HCT116 (cell line): ENCODE results near the gene TRERF1. TPM values are rescaled to one million over a fixed set of nuclear protein-coding genes. Genes with fewer than 3 reads are reported as not detected.

ENCODE experiments used
- ATAC-seq: fragments of 200-7000 bp; cut with Tn5 transposase; 2 replicates; pipeline ENCODE4 v1.9.1; 2020; ENCODE audit warnings: mild to moderate bottlenecking, moderate library complexity
- BruUV-seq: library from RNA; stranded (reverse); fragments of 400-500 nt; replicated peaks from 2 replicates; lab custom pipeline; 2021; lab: Mats Ljungman, UMichigan
- CTCF ChIA-PET: fragments of 300-600 bp; sonication (Branson Sonifier 250); formaldehyde crosslinking; loops from one replicate; lab custom pipeline; 2021; ENCODE audit warnings: antibody characterized with exemption; lab: Charles Lee
- POLR2A ChIA-PET: fragments of 300-600, 350-600 bp; sonication (Branson Sonifier 250); formaldehyde crosslinking; loops from one replicate; lab custom pipeline; 2021; ENCODE audit warnings: antibody characterized with exemption; lab: Charles Lee
- RAD21 ChIA-PET, 2 experiments: fragments of 300-600 bp; sonication (Branson Sonifier 250); formaldehyde crosslinking; loops; one replicate each; lab custom pipeline; 2023; ENCODE audit warnings: low total read pairs in 2 of 2; ENCODE audit not compliant: uncharacterized antibody in 2 of 2, unreplicated experiment in 2 of 2, low non-redundant PET in 1 of 2; lab: Charles Lee
- DNase-seq: peaks from one replicate; pipeline ENCODE4 v3.0.0-alpha.2; 2010; ENCODE audit warnings: low read depth, low spot score
- H2AFZ ChIP-seq: fragments of 200-600 bp; shearing (Covaris generic), sonication (generic); 2 replicates; pipeline ENCODE4 v1.6.1; 2017; ENCODE audit warnings: low read depth, mixed run types, mixed read lengths, antibody characterized with exemption, low read length; ENCODE audit not compliant: poor library complexity, severe bottlenecking
- H3K27ac ChIP-seq: 2 replicates; pipeline ENCODE4 v1.5.1; 2012; ENCODE audit warnings: low read depth, low read length
- H3K27me3 ChIP-seq: fragments of 200-600 bp; sonication (generic); 2 replicates; pipeline ENCODE4 v1.6.1; 2016; ENCODE audit warnings: mixed run types, low read length, mixed read lengths; ENCODE audit not compliant: insufficient read depth
- H3K36me3 ChIP-seq, 2 experiments: fragments of 200-500 bp in 1 of 2; fragments of 200-600 bp in 1 of 2; sonication (Bioruptor generic) in 1 of 2; sonication (generic) in 1 of 2; 2 replicates each; pipeline versions ENCODE4 v1.5.1 to v1.6.1; 2014 to 2016; ENCODE audit warnings: low read length in 2 of 2, inconsistent platforms in 1 of 2, mixed read lengths in 1 of 2, mixed run types in 1 of 2; ENCODE audit not compliant: insufficient read depth in 2 of 2, control insufficient read depth in 1 of 2
- H3K4me1 ChIP-seq, 2 experiments: fragments of 200-600 bp in 1 of 2; sonication (generic) in 1 of 2; 2 replicates each; pipeline versions ENCODE4 v1.5.1 to v1.6.1; 2012 to 2017; ENCODE audit warnings: low read length in 2 of 2, inconsistent platforms in 1 of 2, mild to moderate bottlenecking in 1 of 2, mixed read lengths in 1 of 2, mixed run types in 1 of 2, moderate library complexity in 1 of 2; ENCODE audit not compliant: insufficient read depth in 2 of 2, control insufficient read depth in 1 of 2
- H3K4me2 ChIP-seq: fragments of 200-600 bp; sonication (generic); 2 replicates; pipeline ENCODE4 v1.6.1; 2017; ENCODE audit warnings: mixed run types, low read length, mixed read lengths
- H3K4me3 ChIP-seq, 2 experiments: fragments of 200-600 bp in 1 of 2; sonication (generic) in 1 of 2; replicated peaks in 1 of 2; 2 replicates each; pipeline ENCODE4 v1.5.1; 2011 to 2016; ENCODE audit warnings: low read length in 2 of 2, control low read depth in 1 of 2, low read depth in 1 of 2, mild to moderate bottlenecking in 1 of 2, mixed read lengths in 1 of 2, mixed run types in 1 of 2
- H3K79me2 ChIP-seq: fragments of 200-600 bp; sonication (generic); 2 replicates; pipeline ENCODE4 v1.6.1; 2017; ENCODE audit warnings: mild to moderate bottlenecking, mixed run types, low read length, moderate library complexity, mixed read lengths; ENCODE audit not compliant: insufficient read depth
- H3K9ac ChIP-seq: fragments of 200-600 bp; sonication (generic); 2 replicates; pipeline ENCODE4 v1.6.1; 2016; ENCODE audit warnings: low read length, mixed read lengths
- H3K9me2 ChIP-seq: fragments of 200-600 bp; sonication (generic), shearing (Covaris generic); 2 replicates; pipeline ENCODE4 v1.6.1; 2017; ENCODE audit warnings: mixed run types, mild to moderate bottlenecking, moderate library complexity; ENCODE audit not compliant: insufficient read depth
- H3K9me3 ChIP-seq, 2 experiments: fragments of 200-500 bp in 1 of 2; fragments of 200-600 bp in 1 of 2; sonication (Bioruptor generic) in 1 of 2; sonication (generic) in 1 of 2; 2 replicates each; pipeline ENCODE4 v1.6.1; 2014 to 2017; ENCODE audit warnings: low read length in 2 of 2, mixed read lengths in 2 of 2, inconsistent platforms in 1 of 2, low read depth in 1 of 2, mild to moderate bottlenecking in 1 of 2, mixed run types in 1 of 2, moderate library complexity in 1 of 2; ENCODE audit not compliant: control insufficient read depth in 1 of 2, insufficient read depth in 1 of 2
- H4K20me1 ChIP-seq: fragments of 200-600 bp; sonication (generic), shearing (Covaris generic); 2 replicates; pipeline ENCODE4 v1.6.1; 2017; ENCODE audit warnings: mixed run types, mild to moderate bottlenecking, moderate library complexity; ENCODE audit not compliant: insufficient read depth
- CBX3 ChIP-seq: IDR thresholded peaks from 2 replicates; pipeline ENCODE4 v1.6.1; 2012; ENCODE audit warnings: low read depth
- CTCF ChIP-seq, 3 experiments: fragments of 200-600 bp in 1 of 3; sonication (generic) in 1 of 3; IDR thresholded peaks in 2 of 3; conservative IDR thresholded peaks in 1 of 3; 2 replicates each; pipeline ENCODE4 v1.5.1; 2012 to 2017; ENCODE audit warnings: low read depth in 2 of 3, low read length in 2 of 3, antibody characterized with exemption in 1 of 3, borderline replicate concordance in 1 of 3, control low read depth in 1 of 3, mild to moderate bottlenecking in 1 of 3, mixed read lengths in 1 of 3, mixed run types in 1 of 3, moderate library complexity in 1 of 3; ENCODE audit not compliant: insufficient read depth in 1 of 3
- EGR1 ChIP-seq: IDR thresholded peaks from 2 replicates; pipeline ENCODE4 v1.6.1; 2012; ENCODE audit warnings: low read depth
- ELF1 ChIP-seq: IDR thresholded peaks from 2 replicates; pipeline ENCODE4 v1.6.1; 2012; ENCODE audit warnings: low read depth, borderline replicate concordance
- EZH2 ChIP-seq: fragments of 200-600 bp; sonication (generic); IDR thresholded peaks from 2 replicates; pipeline ENCODE4 v1.6.1; 2017; ENCODE audit warnings: antibody characterized with exemption, mixed run types
- EZH2phosphoT487 ChIP-seq: fragments of 200-600 bp; IDR thresholded peaks from 2 replicates; pipeline ENCODE4 v1.6.1; 2018; ENCODE audit warnings: antibody characterized with exemption, borderline replicate concordance
- FOSL1 ChIP-seq: IDR thresholded peaks from 2 replicates; pipeline ENCODE4 v1.6.1; 2012; ENCODE audit warnings: low read depth
- JUND ChIP-seq: IDR thresholded peaks from 2 replicates; pipeline ENCODE4 v1.6.1; 2012
- POLR2A ChIP-seq: IDR thresholded peaks from 2 replicates; pipeline ENCODE4 v1.7.0; 2011; ENCODE audit warnings: borderline replicate concordance; ENCODE audit not compliant: insufficient read depth, insufficient read length; ENCODE audit errors: extremely low read depth
- RAD21 ChIP-seq: IDR thresholded peaks from 2 replicates; pipeline ENCODE4 v1.6.1; 2012; ENCODE audit warnings: low read depth, mild to moderate bottlenecking
- SIN3A ChIP-seq: IDR thresholded peaks from 2 replicates; pipeline ENCODE4 v1.6.1; 2012; ENCODE audit warnings: low read depth
- YY1 ChIP-seq: IDR thresholded peaks from 2 replicates; pipeline ENCODE4 v1.6.1; 2011; ENCODE audit warnings: low read length, low read depth, moderate library complexity, mild to moderate bottlenecking; ENCODE audit not compliant: insufficient replicate concordance; ENCODE audit errors: extremely low read depth
- ZFX ChIP-seq: fragments of 450-650 bp; IDR thresholded peaks from 2 replicates; pipeline ENCODE4 v1.6.1; 2017
- intact Hi-C: fragments of 100-400 bp; cut with micrococcal nuclease; formaldehyde crosslinking; loops from 2 replicates; pipeline ENCODE4 v1.10.0; 2022
- total RNA-seq: library from RNA; stranded (reverse); gene quantifications from one replicate; pipeline ENCODE4 v1.2.1, GENCODE V29; 2021; ENCODE audit not compliant: unreplicated experiment
- TF ChIP-seq, protein P1 (sequence below): IDR thresholded peaks from 2 replicates; pipeline ENCODE4 v1.6.1; 2011; ENCODE audit warnings: mild to moderate bottlenecking, low read length, moderate library complexity; ENCODE audit not compliant: insufficient replicate concordance; ENCODE audit errors: extremely low read depth

Gene TRERF1
- total RNA-seq, 1 experiment from 2014 or later, result 12.4 TPM

DNA sequence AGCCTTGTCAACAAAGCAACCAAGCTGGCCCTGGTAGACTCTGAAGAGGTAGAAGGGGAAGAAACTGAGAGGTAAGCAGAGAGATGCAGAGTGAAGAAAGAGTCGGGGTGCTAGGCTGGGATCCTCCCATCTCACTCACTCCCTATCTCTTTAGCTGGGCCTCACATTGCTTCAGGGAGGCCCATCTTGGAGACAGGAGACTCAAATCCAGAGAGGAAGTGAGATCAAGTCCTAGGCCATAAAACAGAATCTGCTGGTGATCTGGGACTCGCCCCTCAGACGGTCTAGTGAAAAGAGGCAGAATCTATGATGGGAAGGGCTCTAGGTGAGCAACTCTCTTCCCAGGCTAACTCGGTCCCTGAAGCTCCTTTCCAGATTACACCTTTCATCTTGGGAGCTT is 256.3 kb downstream of the TRERF1 start:
- TF ChIP-seq EZH2phosphoT487 (no peak), RAD21 (no peak), CBX3 (no peak), POLR2A (no peak), ELF1 (no peak), EGR1 (no peak), ZFX (no peak), CTCF (IDR thresholded peaks at IDR 0.05 in 2 of 3, conservative IDR thresholded peaks at IDR 0.05 in 1 of 3; ENCODE audit: borderline replicate concordance in 1 of 3, insufficient read depth in 1 of 3, low read depth in 2 of 3, low read length in 2 of 3) (no peak), SIN3A (no peak), EZH2 (no peak), FOSL1 (no peak), JUND (no peak), YY1 (no peak)
- TF ChIP-seq, protein P1, sequence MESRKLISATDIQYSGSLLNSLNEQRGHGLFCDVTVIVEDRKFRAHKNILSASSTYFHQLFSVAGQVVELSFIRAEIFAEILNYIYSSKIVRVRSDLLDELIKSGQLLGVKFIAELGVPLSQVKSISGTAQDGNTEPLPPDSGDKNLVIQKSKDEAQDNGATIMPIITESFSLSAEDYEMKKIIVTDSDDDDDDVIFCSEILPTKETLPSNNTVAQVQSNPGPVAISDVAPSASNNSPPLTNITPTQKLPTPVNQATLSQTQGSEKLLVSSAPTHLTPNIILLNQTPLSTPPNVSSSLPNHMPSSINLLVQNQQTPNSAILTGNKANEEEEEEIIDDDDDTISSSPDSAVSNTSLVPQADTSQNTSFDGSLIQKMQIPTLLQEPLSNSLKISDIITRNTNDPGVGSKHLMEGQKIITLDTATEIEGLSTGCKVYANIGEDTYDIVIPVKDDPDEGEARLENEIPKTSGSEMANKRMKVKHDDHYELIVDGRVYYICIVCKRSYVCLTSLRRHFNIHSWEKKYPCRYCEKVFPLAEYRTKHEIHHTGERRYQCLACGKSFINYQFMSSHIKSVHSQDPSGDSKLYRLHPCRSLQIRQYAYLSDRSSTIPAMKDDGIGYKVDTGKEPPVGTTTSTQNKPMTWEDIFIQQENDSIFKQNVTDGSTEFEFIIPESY, result no peak
- H4K20me1 ChIP-seq, result no peaks in the 10 kb centered on the region
- POLR2A ChIA-PET, result interaction anchor here (1.2 kb wide), 1 partner anchor 102 kb away, joined by 4 read pairs; no protein-coding TSS in a partner anchor
- H3K4me3 ChIP-seq, result no peak overlapping the region
- H3K36me3 ChIP-seq, result no peaks in the 10 kb centered on the region
- H3K79me2 ChIP-seq, result no peaks in the 10 kb centered on the region
- H3K4me2 ChIP-seq, result no peak overlapping the region
- intact Hi-C loops, result no loop called here
- CTCF ChIA-PET, result interaction anchor here (0.6 to 0.7 kb wide), 2 partner anchors 19 to 409 kb away, joined by 3 read pairs; no protein-coding TSS in a partner anchor
- ATAC-seq (no peak), DNase-seq (no peak)
- H3K4me1 ChIP-seq, result peaks cover 11 to 18% of the 10 kb centered on the region in 2 experiments; a peak in 3 of 4 replicates
- H3K9me2 ChIP-seq, result no peaks in the 10 kb centered on the region
- H3K9me3 ChIP-seq, result no peaks in the 10 kb centered on the region
- RAD21 ChIA-PET, result interaction anchor here in 1 of 2 experiments (0.7 kb wide), 1 partner anchor 95 kb away, joined by 3 read pairs; no protein-coding TSS in a partner anchor
- no TSS peak for BruUV-seq
- H3K9ac ChIP-seq, result no peak overlapping the region
- H2AFZ ChIP-seq, result no peak overlapping the region
- H3K27me3 ChIP-seq, result no peaks in the 10 kb centered on the region
- H3K27ac ChIP-seq, result no peak overlapping the region
